Suppressor macrophage treated with lipopolysaccharide for 1 hour (primary cell): Measurements from ENCODE around the gene CELA2B.

Experiments
- DNase-seq, 3 donors: peaks; one replicate each; pipeline ENCODE4 v3.0.0-alpha.2; 2020 to 2022

CELA2B gene

GRCh38 chr1:15526490-15527339, 50.8 kb downstream of the CELA2B start, which contains the start of gene DNAJC16:
Gene DNAJC16 (plus strand): TSS chr1:15526848. CDS start chr1:15529106, 2,258 bp downstream.
- DNase-seq: peak; percentile 99 to 100 (median 100)

DNA sequence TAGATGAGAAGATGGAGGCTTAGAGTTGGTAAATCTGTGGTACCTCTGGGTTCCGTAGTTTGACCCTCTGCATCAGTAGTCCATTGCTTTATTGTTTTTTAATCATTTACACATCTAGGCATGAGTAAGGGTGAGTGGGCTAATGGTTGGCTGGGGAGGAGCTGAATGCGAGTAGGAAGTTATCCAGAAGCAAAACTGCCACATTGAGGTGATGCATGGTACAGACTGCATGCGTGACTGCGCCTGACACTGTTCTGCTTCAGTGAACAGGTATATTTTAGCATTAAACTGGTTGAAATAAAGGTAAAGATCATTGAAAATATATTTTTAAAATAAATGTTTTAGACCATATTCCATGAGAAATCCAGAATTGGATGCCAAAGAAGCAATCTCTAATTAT, 55.1 kb downstream of the CELA2B start:
- no peak for DNase-seq

DNA sequence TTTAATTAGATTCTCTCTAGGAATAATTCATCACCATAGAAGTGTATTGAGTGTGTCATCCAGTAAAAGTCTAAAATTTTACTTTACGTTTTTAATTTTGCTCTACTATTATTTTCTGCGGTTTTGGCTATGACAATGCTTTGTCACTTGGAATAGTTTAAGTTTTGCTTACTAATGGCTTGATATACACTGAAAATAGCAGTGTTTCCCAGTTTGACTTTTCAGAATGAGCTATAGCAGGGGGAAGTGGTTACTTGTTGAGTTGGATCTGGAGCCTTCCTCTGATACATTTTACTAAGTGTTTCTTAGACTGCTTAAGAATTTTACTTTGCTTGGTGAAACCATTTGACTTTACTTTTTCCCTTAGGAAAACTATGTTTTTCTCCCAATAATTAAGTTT, 55.8 kb downstream of the CELA2B start:
- DNase-seq: peak in 2 of 3 donors; percentile 39 to 48

DNA sequence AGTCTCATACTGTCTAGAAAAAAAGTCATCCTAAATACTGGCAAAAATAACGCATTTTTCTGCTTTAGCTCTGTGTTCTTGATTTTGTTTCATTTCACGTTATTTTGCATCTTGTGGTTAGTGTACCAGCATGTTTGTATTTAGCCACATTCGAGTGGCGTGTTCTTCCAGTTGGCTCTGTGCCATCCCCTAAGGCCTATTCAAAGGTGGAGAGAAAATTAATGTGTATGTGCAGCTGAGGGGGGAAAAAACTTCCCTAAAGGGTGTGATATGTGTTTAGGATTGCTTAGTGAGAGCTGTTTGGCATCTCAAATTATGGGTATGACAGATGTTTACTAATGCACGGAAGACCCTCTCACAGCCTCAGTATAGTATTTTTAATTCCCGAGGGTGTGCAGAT, 62.9 kb downstream of the CELA2B start:
- DNase-seq: no peak

DNA sequence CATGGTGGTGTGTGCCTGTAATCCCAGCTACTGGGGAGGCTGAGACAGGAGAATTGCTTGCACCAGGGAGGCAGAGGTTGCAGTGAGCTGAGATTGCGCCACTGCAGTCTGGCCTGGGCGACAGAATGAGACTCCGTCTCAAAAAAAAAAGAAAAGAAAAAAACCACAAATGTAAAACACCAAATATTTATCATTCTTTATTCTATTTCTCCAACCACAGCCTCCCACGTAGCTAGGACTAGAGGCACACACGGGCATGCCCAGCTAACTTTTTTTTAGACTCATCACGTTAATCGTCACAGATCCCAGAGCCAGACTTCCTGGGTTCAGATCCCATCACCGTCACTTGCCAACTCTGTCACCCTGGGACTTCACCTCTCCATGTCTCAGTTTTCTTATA, 64.3 kb downstream of the CELA2B start:
- DNase-seq: no peak
